ENCODE data around the gene WRAP53. TPM values are rescaled to one million over a fixed set of nuclear protein-coding genes. Genes with fewer than 3 reads are reported as not detected.

WRAP53 gene
- total and polyA plus RNA-seq, 10 of the 15 experiments (the other 5 are each of a cell fraction or from before 2014, with no cell fraction given), result 1.9 to 42.0 (median 21.9) TPM

GRCh38 chr17:7685533-7686221, 2.6 kb upstream of the WRAP53 start (continued):
- no peak for TF ChIP-seq SIX5 (IDR thresholded peaks at IDR 0.05; ENCODE audit: low read depth, low read length, severe bottlenecking)
- peak; percentile 55; the same call in 1 of the 2 replicates for TF ChIP-seq SIN3A (IDR thresholded peaks at IDR 0.05; ENCODE audit: low read depth, low read length)
- TF ChIP-seq E2F8 (IDR thresholded peaks at IDR 0.05; ENCODE audit: low read depth, partially characterized antibody), result no peak
- no peak for TF ChIP-seq CBX3 (IDR thresholded peaks at IDR 0.05; ENCODE audit: borderline replicate concordance, low read depth)
- TF ChIP-seq FOXK2 (IDR thresholded peaks at IDR 0.05), result no peak
- TF ChIP-seq NR2C1 (IDR thresholded peaks at IDR 0.05), result no peak
- no peak for TF ChIP-seq ZNF274 (IDR thresholded peaks at IDR 0.05; ENCODE audit: insufficient read depth, insufficient read length)
- TF ChIP-seq SMC3 (IDR thresholded peaks at IDR 0.05; ENCODE audit: borderline replicate concordance, low read length), result no peak
- no peak for TF ChIP-seq CEBPZ (IDR thresholded peaks at IDR 0.05; ENCODE audit: low read depth, low read length)
- peak; percentile 89 for TF ChIP-seq POLR2A (IDR thresholded peaks at IDR 0.05; ENCODE audit: low read depth, low read length)
- no peak for TF ChIP-seq USF1 (IDR thresholded peaks at IDR 0.05; ENCODE audit: borderline replicate concordance, extremely low read length, insufficient read depth, low read depth, low read length)
- TF ChIP-seq MLLT1 (IDR thresholded peaks at IDR 0.05), result peak; percentile 92
- no peak for TF ChIP-seq ATF3 (IDR thresholded peaks at IDR 0.05; ENCODE audit: borderline replicate concordance, extremely low read depth, low read depth, low read length)
- TF ChIP-seq SMAD5 (IDR thresholded peaks at IDR 0.05; ENCODE audit: low read depth), result peak; percentile 43; the same call in 1 of the 2 replicates
- peak; percentile 44; the same call in 1 of the 2 replicates for TF ChIP-seq BACH1 (IDR thresholded peaks at IDR 0.05; ENCODE audit: borderline replicate concordance)
- no peak for TF ChIP-seq SUZ12 (IDR thresholded peaks at IDR 0.05; ENCODE audit: unreplicated experiment)
- TF ChIP-seq HDAC2 (IDR thresholded peaks at IDR 0.05), result no peak
- TF ChIP-seq ZNF622 (IDR thresholded peaks at IDR 0.05), result no peak
- TF ChIP-seq CREM (IDR thresholded peaks at IDR 0.05; ENCODE audit: low read depth), result peak; percentile 63
- TF ChIP-seq STAT3 (IDR thresholded peaks at IDR 0.05; ENCODE audit: low read depth, low read length), result no peak
- TF ChIP-seq FOS (IDR thresholded peaks at IDR 0.05; ENCODE audit: borderline replicate concordance, extremely low read depth, insufficient read length), result no peak
- TF ChIP-seq SMARCA5 (IDR thresholded peaks at IDR 0.05), result no peak
